Esophagus muscularis mucosa (tissue), 3 donors: ENCODE results near the gene TEAD1.

ENCODE experiments used
- POLR2A ChIP-seq: fragments of 450-650 bp; IDR thresholded peaks from one replicate; pipeline ENCODE4 v1.6.1; 2017; ENCODE audit warnings: antibody characterized with exemption, moderate library complexity, mild to moderate bottlenecking, low read depth
- TF ChIP-seq, protein P1 (sequence below), 3 experiments: fragments of 200-600 bp in 2 of 3; fragments of 450-650 bp in 1 of 3; sonication (generic) in 2 of 3; IDR thresholded peaks; one replicate each; pipeline ENCODE4 v1.5.1; 2017 to 2019; ENCODE audit warnings: antibody characterized with exemption in 3 of 3, mild to moderate bottlenecking in 2 of 3, moderate library complexity in 1 of 3

- TF ChIP-seq POLR2A = no peak
- TF ChIP-seq, protein P1, sequence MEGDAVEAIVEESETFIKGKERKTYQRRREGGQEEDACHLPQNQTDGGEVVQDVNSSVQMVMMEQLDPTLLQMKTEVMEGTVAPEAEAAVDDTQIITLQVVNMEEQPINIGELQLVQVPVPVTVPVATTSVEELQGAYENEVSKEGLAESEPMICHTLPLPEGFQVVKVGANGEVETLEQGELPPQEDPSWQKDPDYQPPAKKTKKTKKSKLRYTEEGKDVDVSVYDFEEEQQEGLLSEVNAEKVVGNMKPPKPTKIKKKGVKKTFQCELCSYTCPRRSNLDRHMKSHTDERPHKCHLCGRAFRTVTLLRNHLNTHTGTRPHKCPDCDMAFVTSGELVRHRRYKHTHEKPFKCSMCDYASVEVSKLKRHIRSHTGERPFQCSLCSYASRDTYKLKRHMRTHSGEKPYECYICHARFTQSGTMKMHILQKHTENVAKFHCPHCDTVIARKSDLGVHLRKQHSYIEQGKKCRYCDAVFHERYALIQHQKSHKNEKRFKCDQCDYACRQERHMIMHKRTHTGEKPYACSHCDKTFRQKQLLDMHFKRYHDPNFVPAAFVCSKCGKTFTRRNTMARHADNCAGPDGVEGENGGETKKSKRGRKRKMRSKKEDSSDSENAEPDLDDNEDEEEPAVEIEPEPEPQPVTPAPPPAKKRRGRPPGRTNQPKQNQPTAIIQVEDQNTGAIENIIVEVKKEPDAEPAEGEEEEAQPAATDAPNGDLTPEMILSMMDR (IDR thresholded peaks at IDR 0.05) = no peak
These were observed 140.9 kb downstream of the TEAD1 start for GRCh38 chr11:12815129-12815480.
